ENCODE measurements around the gene ARMC7. TPM values are rescaled to one million over a fixed set of nuclear protein-coding genes. Genes with fewer than 3 reads are reported as not detected.

The ARMC7 gene
- total and polyA plus RNA-seq, 2 of the 13 experiments (the other 11 are each of a cell fraction or from before 2014, with no cell fraction given): 3.9 to 4.2 TPM

DNA sequence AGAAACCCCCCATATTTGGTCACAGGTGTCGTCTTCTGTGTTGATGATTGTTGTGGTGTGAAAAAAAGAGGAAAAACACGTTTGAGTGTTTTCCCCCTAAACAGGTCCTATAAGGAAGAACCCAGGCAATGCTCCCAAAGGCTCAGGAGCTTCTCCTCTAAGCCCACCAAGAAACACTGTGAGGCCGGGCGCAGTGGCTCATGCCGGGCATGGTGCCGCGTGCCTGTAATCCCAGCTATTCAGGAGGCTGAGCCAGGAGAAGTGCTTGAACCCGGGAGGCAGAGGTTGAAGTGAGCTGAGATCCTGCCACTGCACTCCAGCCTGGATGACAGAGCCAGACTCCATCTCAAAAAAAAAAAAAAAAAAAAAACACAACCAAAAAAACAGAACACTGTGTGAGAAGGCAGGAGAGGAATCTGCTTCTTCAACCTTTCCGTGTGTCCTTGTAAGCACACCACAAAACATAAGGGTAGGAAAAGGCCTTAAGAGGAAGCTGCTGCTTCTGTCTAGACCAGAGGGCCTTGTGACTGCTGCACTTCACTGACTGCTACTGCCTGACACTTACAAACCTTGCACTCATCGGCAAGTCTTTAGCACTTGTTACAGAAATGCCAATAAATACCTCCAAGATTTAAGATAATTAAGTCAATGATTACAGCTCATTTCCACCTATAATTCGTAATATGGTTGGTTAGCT, 35.2 kb downstream of the ARMC7 start:
- Histone ChIP-seq H4K20me1 (ENCODE audit: insufficient read depth, low read length) (no peaks in the 10 kb centered on the region), H3K9me3 (ENCODE audit: low read length) (no peaks in the 10 kb centered on the region), H3K27ac (ENCODE audit: extremely low read length, insufficient read depth, low read length) (no peak overlapping the region), H3K4me1 (ENCODE audit: insufficient read depth, low read length) (peaks cover 14% of the 10 kb centered on the region), H3K4me3 (replicated peaks in 1 of 3; ENCODE audit: insufficient read depth in 1 of 3, low read depth in 2 of 3, low read length in 3 of 3) (no peak overlapping the region), H3K9ac (ENCODE audit: insufficient read depth, low read depth, low read length) (no peak overlapping the region), H3K27me3 (ENCODE audit: control insufficient read depth in 1 of 2, insufficient read depth in 2 of 2, low read length in 2 of 2) (no peaks in the 10 kb centered on the region), H3K4me2 (ENCODE audit: low read depth, low read length) (no peak overlapping the region), H3K79me2 (ENCODE audit: insufficient read depth, low read length) (peaks cover 15% of the 10 kb centered on the region), H2AFZ (ENCODE audit: low read length) (no peak overlapping the region), H3K36me3 (replicated peaks in 1 of 2; ENCODE audit: control insufficient read depth in 1 of 2, insufficient read depth in 2 of 2, low read length in 2 of 2) (peaks cover 42 to 84% of the 10 kb centered on the region in 2 experiments)
- ChIA-PET POLR2A (interaction anchor here (1.3 to 1.8 kb wide), 2 partner anchors 10 to 13 kb away, joined by 5 to 6 read pairs; partner anchors contain the start of genes JPT1 and NT5C), CTCF (ENCODE audit: low intra/inter-chr PET ratio, low total read pairs) (no interaction called here)
- no peak for FAIRE-seq
- in situ Hi-C loops (cut with HindIII; ENCODE audit: extremely low pct_ligation_motif_present, low pct_unique_long_range_greater_than_20kb) (no loop called here), intact Hi-C loops (cut with micrococcal nuclease; ENCODE audit: unreplicated experiment) (no loop called here)
- no peak for DNase-seq (ENCODE audit: low spot score)
- WGBS (ENCODE audit: low lambda C conversion rate): 96% methylated on average over 11 of the region's 11 CpGs
- 0 out of 2 replicates have a peak, but pooled peaks have one; percentile 26 for TF ChIP-seq RBFOX2 (IDR thresholded peaks at IDR 0.05; ENCODE audit: low read depth, low read length)
- no peak for TF ChIP-seq ZNF329 (CRISPR knock-in tag; IDR thresholded peaks at IDR 0.05; ENCODE audit: low read depth)
- no TSS peak for BruUV-seq (replicated peaks)
- no peak for ATAC-seq

DNA sequence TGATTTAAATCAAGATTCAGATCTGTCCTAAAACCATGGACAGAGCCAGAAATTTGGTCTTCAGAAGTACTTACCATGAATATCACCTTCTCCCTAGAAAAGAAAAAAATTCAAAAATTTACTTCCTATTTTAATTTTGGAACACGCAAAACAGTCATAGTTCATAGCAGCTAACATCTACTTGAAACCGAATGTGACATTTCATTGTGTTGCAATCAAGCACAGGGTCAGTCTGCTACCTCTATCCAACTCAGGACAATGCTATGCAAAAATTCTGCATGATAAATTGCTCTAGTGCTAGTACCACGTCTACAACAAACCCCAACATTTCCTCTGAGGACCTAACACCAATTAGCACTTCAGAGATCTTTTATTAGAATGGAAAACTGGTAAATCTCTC, 36.8 kb downstream of the ARMC7 start:
- no peak for DNase-seq (ENCODE audit: low spot score)
- peaks cover 31% of the 10 kb centered on the region for H3K79me2 ChIP-seq (ENCODE audit: insufficient read depth, low read length)
- no peak for ATAC-seq
- H3K9ac ChIP-seq (ENCODE audit: insufficient read depth, low read depth, low read length): no peak overlapping the region
- no peak overlapping the region for H3K27ac ChIP-seq (ENCODE audit: extremely low read length, insufficient read depth, low read length)
- in situ Hi-C loops (cut with HindIII; ENCODE audit: extremely low pct_ligation_motif_present, low pct_unique_long_range_greater_than_20kb) (no loop called here), intact Hi-C loops (cut with micrococcal nuclease; ENCODE audit: unreplicated experiment) (no loop called here)
- H3K4me2 ChIP-seq (ENCODE audit: low read depth, low read length): no peak overlapping the region
- WGBS (ENCODE audit: low lambda C conversion rate): 98% methylated on average over 3 of the region's 3 CpGs
- no peaks in the 10 kb centered on the region for H4K20me1 ChIP-seq (ENCODE audit: insufficient read depth, low read length)
- no peaks in the 10 kb centered on the region for H3K9me3 ChIP-seq (ENCODE audit: low read length)
- TF ChIP-seq ZSCAN31 (CRISPR knock-in tag; IDR thresholded peaks at IDR 0.05; ENCODE audit: low read depth) (no peak), CEBPB (IDR thresholded peaks at IDR 0.05; ENCODE audit: borderline replicate concordance, low read depth, low read length) (0 out of 2 replicates have a peak, but pooled peaks have one; percentile 17), ZNF17 (CRISPR knock-in tag; IDR thresholded peaks at IDR 0.05) (no peak)
- peaks cover 29% of the 10 kb centered on the region for H3K4me1 ChIP-seq (ENCODE audit: insufficient read depth, low read length)
- peaks cover 38 to 69% of the 10 kb centered on the region in 2 experiments for H3K36me3 ChIP-seq (replicated peaks in 1 of 2; ENCODE audit: control insufficient read depth in 1 of 2, insufficient read depth in 2 of 2, low read length in 2 of 2)
- POLR2A ChIA-PET: no interaction called here
- CTCF ChIA-PET (ENCODE audit: low intra/inter-chr PET ratio, low total read pairs): no interaction called here
- no peaks in the 10 kb centered on the region for H3K27me3 ChIP-seq (ENCODE audit: control insufficient read depth in 1 of 2, insufficient read depth in 2 of 2, low read length in 2 of 2)
- no peak overlapping the region for H2AFZ ChIP-seq (ENCODE audit: low read length)
- BruUV-seq (replicated peaks): no TSS peak
- FAIRE-seq: no peak
- no peak overlapping the region for H3K4me3 ChIP-seq (replicated peaks in 1 of 3; ENCODE audit: insufficient read depth in 1 of 3, low read depth in 2 of 3, low read length in 3 of 3)
